ENCODE data around the gene HDC. TPM values are rescaled to one million over a fixed set of nuclear protein-coding genes. Genes with fewer than 3 reads are reported as not detected.

Gene HDC
- total and polyA plus RNA-seq, 2 donors (not counting 3 experiments of a cell fraction or from before 2014, with no cell fraction given) = not detected

DNA sequence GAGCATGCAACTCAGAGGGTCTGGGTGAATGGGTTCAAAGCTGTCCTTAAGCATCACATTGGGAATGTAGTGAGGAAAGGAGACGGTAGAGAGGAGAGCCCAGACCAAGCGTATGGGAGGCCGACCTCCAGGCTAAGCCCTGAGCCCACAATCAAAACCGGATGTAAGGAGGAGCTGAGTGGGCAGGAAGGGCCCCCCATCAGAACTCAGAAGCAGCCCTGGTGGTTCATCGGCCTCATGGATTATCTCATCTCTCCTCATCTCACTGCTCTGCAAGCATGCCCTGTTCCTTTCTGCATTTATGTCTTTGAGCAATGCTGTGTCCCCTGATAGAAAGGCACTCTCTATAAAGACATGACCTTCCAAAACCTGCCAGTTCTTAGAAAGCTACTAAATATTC, 6.2 kb downstream of the HDC start:
- DNase-seq (ENCODE audit: low read depth, low spot score) (no peak), FAIRE-seq (no peak)
- H3K36me3 ChIP-seq (ENCODE audit: control insufficient read depth in 2 of 2, extremely low read depth in 1 of 2, insufficient read depth in 2 of 2, low read length in 2 of 2) = no peaks in the 10 kb centered on the region
- no peak overlapping the region for H3K9ac ChIP-seq (replicated peaks; ENCODE audit: extremely low read depth, insufficient read depth, low read length)
- H3K79me2 ChIP-seq (ENCODE audit: control insufficient read depth, insufficient read depth, low read length) = no peaks in the 10 kb centered on the region
- no peaks in the 10 kb centered on the region for H3K9me1 ChIP-seq (replicated peaks; ENCODE audit: control insufficient read depth, extremely low read depth, insufficient read depth, low read length)
- intact Hi-C loops (cut with micrococcal nuclease) = no loop called here
- H3K27me3 ChIP-seq (ENCODE audit: control insufficient read depth in 2 of 2, insufficient read depth in 2 of 2, low read length in 2 of 2) = peaks cover 4 to 9% of the 10 kb centered on the region in 2 experiments
- H3K27ac ChIP-seq (ENCODE audit: insufficient read depth, low read depth, low read length) = no peak overlapping the region
- H3K4me2 ChIP-seq (ENCODE audit: insufficient read depth, low read length) = no peak overlapping the region
- H3K4me3 ChIP-seq (replicated peaks in 1 of 3; ENCODE audit: insufficient read depth in 1 of 3, low read depth in 1 of 3, low read length in 3 of 3) = no peak overlapping the region
- no peaks in the 10 kb centered on the region for H3K4me1 ChIP-seq (ENCODE audit: control insufficient read depth, extremely low read depth, insufficient read depth, low read length)
- dilution Hi-C loops (cut with MboI; ENCODE audit: extremely low pct_ligation_motif_present, low sequenced_read_pairs) = no loop called here
- ChIA-PET POLR2A (no interaction called here), CTCF (no interaction called here)
- H2AFZ ChIP-seq (ENCODE audit: low read depth, low read length) = no peak overlapping the region
- TF ChIP-seq, protein P1, sequence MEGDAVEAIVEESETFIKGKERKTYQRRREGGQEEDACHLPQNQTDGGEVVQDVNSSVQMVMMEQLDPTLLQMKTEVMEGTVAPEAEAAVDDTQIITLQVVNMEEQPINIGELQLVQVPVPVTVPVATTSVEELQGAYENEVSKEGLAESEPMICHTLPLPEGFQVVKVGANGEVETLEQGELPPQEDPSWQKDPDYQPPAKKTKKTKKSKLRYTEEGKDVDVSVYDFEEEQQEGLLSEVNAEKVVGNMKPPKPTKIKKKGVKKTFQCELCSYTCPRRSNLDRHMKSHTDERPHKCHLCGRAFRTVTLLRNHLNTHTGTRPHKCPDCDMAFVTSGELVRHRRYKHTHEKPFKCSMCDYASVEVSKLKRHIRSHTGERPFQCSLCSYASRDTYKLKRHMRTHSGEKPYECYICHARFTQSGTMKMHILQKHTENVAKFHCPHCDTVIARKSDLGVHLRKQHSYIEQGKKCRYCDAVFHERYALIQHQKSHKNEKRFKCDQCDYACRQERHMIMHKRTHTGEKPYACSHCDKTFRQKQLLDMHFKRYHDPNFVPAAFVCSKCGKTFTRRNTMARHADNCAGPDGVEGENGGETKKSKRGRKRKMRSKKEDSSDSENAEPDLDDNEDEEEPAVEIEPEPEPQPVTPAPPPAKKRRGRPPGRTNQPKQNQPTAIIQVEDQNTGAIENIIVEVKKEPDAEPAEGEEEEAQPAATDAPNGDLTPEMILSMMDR (IDR thresholded peaks at IDR 0.05; ENCODE audit: extremely low read depth in 1 of 2, insufficient read depth in 1 of 2, low read depth in 1 of 2, low read length in 2 of 2) = no peak
- TF ChIP-seq JUN (IDR thresholded peaks at IDR 0.05; ENCODE audit: borderline replicate concordance, insufficient read depth, insufficient read length, low read depth) = no peak
- TF ChIP-seq FOS (IDR thresholded peaks at IDR 0.05; ENCODE audit: borderline replicate concordance, insufficient read depth, low read length) = no peak
- no peak for TF ChIP-seq POLR2A (IDR thresholded peaks at IDR 0.05; ENCODE audit: low read depth, low read length)
- BruUV-seq (replicated peaks) = no TSS peak
- H3K9me3 ChIP-seq (replicated peaks; ENCODE audit: control insufficient read depth, insufficient read depth, low read length) = no peaks in the 10 kb centered on the region
- H4K20me1 ChIP-seq (replicated peaks; ENCODE audit: control insufficient read depth, extremely low read depth, insufficient read depth, low read length) = no peaks in the 10 kb centered on the region

DNA sequence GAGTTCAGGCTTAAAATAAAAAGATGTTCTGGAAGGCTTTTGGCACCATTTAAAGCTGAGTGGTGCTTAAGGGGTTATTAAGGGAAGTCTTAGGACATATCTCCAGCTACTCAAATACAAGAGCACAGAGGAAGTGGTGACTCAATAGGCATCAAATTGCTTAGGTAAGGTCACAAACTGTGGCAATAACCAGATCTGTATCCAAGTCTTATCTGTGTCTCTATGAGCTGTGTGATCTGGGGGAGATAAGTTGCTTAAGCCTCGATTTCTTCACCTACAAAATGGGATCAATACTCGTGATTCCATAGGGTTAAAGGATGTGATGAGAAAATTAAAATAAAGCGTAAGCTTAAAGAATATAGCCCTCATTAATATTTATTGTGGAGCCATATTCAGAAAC, 7.6 kb downstream of the HDC start:
- no TSS peak for BruUV-seq (replicated peaks)
- H2AFZ ChIP-seq (ENCODE audit: low read depth, low read length) = no peak overlapping the region
- ChIA-PET POLR2A (no interaction called here), CTCF (interaction anchor here (0.9 kb wide), 1 partner anchor 92 kb away, joined by 3 read pairs; no protein-coding TSS in a partner anchor)
- TF ChIP-seq POLR2AphosphoS5 (IDR thresholded peaks at IDR 0.05; ENCODE audit: insufficient read depth, low read depth, low read length) (no peak), MYC (IDR thresholded peaks at IDR 0.05; ENCODE audit: low read depth, low read length) (no peak), GATA2 (IDR thresholded peaks at IDR 0.05; ENCODE audit: insufficient read depth, insufficient read length, low read depth, low read length) (peak; percentile 31), JUN (IDR thresholded peaks at IDR 0.05; ENCODE audit: borderline replicate concordance, insufficient read depth, insufficient read length, low read depth) (no peak), FOS (IDR thresholded peaks at IDR 0.05; ENCODE audit: borderline replicate concordance, insufficient read depth, low read length) (no peak), EZH2 (IDR thresholded peaks at IDR 0.05; ENCODE audit: borderline replicate concordance, low read depth, low read length, severe bottlenecking) (no peak), POLR2A (IDR thresholded peaks at IDR 0.05; ENCODE audit: low read depth, low read length) (no peak)
- TF ChIP-seq, protein P2, sequence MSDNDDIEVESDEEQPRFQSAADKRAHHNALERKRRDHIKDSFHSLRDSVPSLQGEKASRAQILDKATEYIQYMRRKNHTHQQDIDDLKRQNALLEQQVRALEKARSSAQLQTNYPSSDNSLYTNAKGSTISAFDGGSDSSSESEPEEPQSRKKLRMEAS (IDR thresholded peaks at IDR 0.05; ENCODE audit: insufficient read depth, insufficient read length) = no peak
- TF ChIP-seq, protein P1 (IDR thresholded peaks at IDR 0.05; ENCODE audit: extremely low read depth in 1 of 2, insufficient read depth in 1 of 2, low read depth in 1 of 2, low read length in 2 of 2) = no peak
- no peaks in the 10 kb centered on the region for H3K9me1 ChIP-seq (replicated peaks; ENCODE audit: control insufficient read depth, extremely low read depth, insufficient read depth, low read length)
- no peak for FAIRE-seq
- H3K36me3 ChIP-seq (ENCODE audit: control insufficient read depth in 2 of 2, extremely low read depth in 1 of 2, insufficient read depth in 2 of 2, low read length in 2 of 2) = no peaks in the 10 kb centered on the region
- dilution Hi-C loops (cut with MboI; ENCODE audit: extremely low pct_ligation_motif_present, low sequenced_read_pairs) (no loop called here), intact Hi-C loops (cut with micrococcal nuclease) (no loop called here)
- no peak overlapping the region for H3K27ac ChIP-seq (ENCODE audit: insufficient read depth, low read depth, low read length)
- H3K9ac ChIP-seq (replicated peaks; ENCODE audit: extremely low read depth, insufficient read depth, low read length) = no peak overlapping the region
- no peak overlapping the region for H3K4me3 ChIP-seq (replicated peaks in 1 of 3; ENCODE audit: insufficient read depth in 1 of 3, low read depth in 1 of 3, low read length in 3 of 3)
- no peaks in the 10 kb centered on the region for H3K79me2 ChIP-seq (ENCODE audit: control insufficient read depth, insufficient read depth, low read length)
- no peak for DNase-seq (ENCODE audit: low read depth, low spot score)
- no peaks in the 10 kb centered on the region for H3K9me3 ChIP-seq (replicated peaks; ENCODE audit: control insufficient read depth, insufficient read depth, low read length)
- H4K20me1 ChIP-seq (replicated peaks; ENCODE audit: control insufficient read depth, extremely low read depth, insufficient read depth, low read length) = no peaks in the 10 kb centered on the region
- peaks cover 4 to 9% of the 10 kb centered on the region in 2 experiments for H3K27me3 ChIP-seq (ENCODE audit: control insufficient read depth in 2 of 2, insufficient read depth in 2 of 2, low read length in 2 of 2)
- H3K4me2 ChIP-seq (ENCODE audit: insufficient read depth, low read length) = no peak overlapping the region
- no peaks in the 10 kb centered on the region for H3K4me1 ChIP-seq (ENCODE audit: control insufficient read depth, extremely low read depth, insufficient read depth, low read length)
